OCI-LY7 (cell line): ENCODE measurements around the gene RSRP1. TPM values are rescaled to one million over a fixed set of nuclear protein-coding genes. Genes with fewer than 3 reads are reported as not detected.

Source experiments
- BruUV-seq: library from RNA; stranded (reverse); fragments of 400-500 nt; replicated peaks from 2 replicates; lab custom pipeline; 2021; lab: Mats Ljungman, UMichigan
- CTCF ChIA-PET: fragments of 300-600 bp; sonication (Branson Sonifier 250); formaldehyde crosslinking; loops from one replicate; lab custom pipeline; 2022; ENCODE audit warnings: antibody characterized with exemption; ENCODE audit not compliant: unreplicated experiment; lab: Charles Lee
- POLR2A ChIA-PET: fragments of 300-600 bp; sonication (Branson Sonifier 250); formaldehyde crosslinking; loops from one replicate; lab custom pipeline; 2022; ENCODE audit warnings: antibody characterized with exemption; lab: Charles Lee
- DNase-seq: peaks from one replicate; pipeline ENCODE4 v3.0.0-alpha.2; 2015; ENCODE audit warnings: low spot score
- H2AFZ ChIP-seq: fragments of 200-600 bp; sonication (generic), shearing (Covaris generic); 2 replicates; pipeline ENCODE4 v1.6.1; 2014; ENCODE audit warnings: mild to moderate bottlenecking, antibody characterized with exemption, low read length, moderate library complexity
- H3K27ac ChIP-seq: fragments of 200-600 bp; sonication (generic); 2 replicates; pipeline ENCODE4 v1.5.1; 2014; ENCODE audit warnings: mixed run types, low read depth, mild to moderate bottlenecking, moderate library complexity, low read length, inconsistent platforms; ENCODE audit not compliant: poor library complexity, severe bottlenecking
- H3K36me3 ChIP-seq: fragments of 200-600 bp; sonication (generic); 2 replicates; pipeline ENCODE4 v1.6.1; 2014; ENCODE audit warnings: mild to moderate bottlenecking, antibody characterized with exemption, low read length, moderate library complexity, mixed read lengths; ENCODE audit not compliant: insufficient read depth
- H3K4me1 ChIP-seq: fragments of 200-600 bp; sonication (generic); 2 replicates; pipeline ENCODE4 v1.5.1; 2014; ENCODE audit warnings: mild to moderate bottlenecking, low read length; ENCODE audit not compliant: insufficient read depth, poor library complexity, severe bottlenecking
- H3K4me2 ChIP-seq: fragments of 200-600 bp; sonication (generic); 2 replicates; pipeline ENCODE4 v1.6.1; 2014; ENCODE audit warnings: mild to moderate bottlenecking, low read length
- H3K4me3 ChIP-seq: fragments of 200-600 bp; sonication (generic); 2 replicates; pipeline ENCODE4 v1.5.1; 2014; ENCODE audit warnings: mild to moderate bottlenecking, low read depth, low read length; ENCODE audit not compliant: poor library complexity, severe bottlenecking
- H3K79me2 ChIP-seq: fragments of 200-600 bp; sonication (generic); 2 replicates; pipeline ENCODE4 v1.6.1; 2016; ENCODE audit warnings: low read depth, mild to moderate bottlenecking, low read length, moderate library complexity, mixed read lengths; ENCODE audit not compliant: insufficient read depth
- H3K9me2 ChIP-seq: fragments of 200-600 bp; sonication (generic); 2 replicates; pipeline ENCODE4 v1.6.1; 2016; ENCODE audit warnings: mild to moderate bottlenecking, low read length, mixed read lengths; ENCODE audit not compliant: insufficient read depth
- H3K9me3 ChIP-seq: fragments of 200-600 bp; sonication (generic); 2 replicates; pipeline ENCODE4 v1.6.1; 2014; ENCODE audit warnings: mild to moderate bottlenecking, mixed run types, low read length, mixed read lengths
- H4K20me1 ChIP-seq: fragments of 200-600 bp; sonication (generic); 2 replicates; pipeline ENCODE4 v1.6.1; 2014; ENCODE audit warnings: mild to moderate bottlenecking, antibody characterized with exemption, low read length, moderate library complexity, mixed read lengths; ENCODE audit not compliant: insufficient read depth
- CTCF ChIP-seq: fragments of 200-600 bp; sonication (generic); conservative IDR thresholded peaks from 2 replicates; pipeline ENCODE4 v1.5.1; 2014; ENCODE audit warnings: mild to moderate bottlenecking, antibody characterized with exemption, low read length, moderate library complexity, mixed read lengths
- EZH2phosphoT487 ChIP-seq: fragments of 200-600 bp; sonication (generic); IDR thresholded peaks from 2 replicates; pipeline ENCODE4 v1.6.1; 2018; ENCODE audit warnings: low read depth, borderline replicate concordance, mild to moderate bottlenecking, mixed run types, antibody characterized with exemption, low read length, moderate library complexity, mixed read lengths
- intact Hi-C: fragments of 100-400 bp; cut with micrococcal nuclease; formaldehyde crosslinking; loops from one replicate; pipeline ENCODE4 v1.10.0; 2022; ENCODE audit not compliant: unreplicated experiment
- total RNA-seq, 2 experiments: library from RNA; depleted of rRNA in 1 of 2; stranded (reverse); fragments of >200 nt in 1 of 2; shearing (Covaris generic) in 1 of 2; gene quantifications; 2 replicates each; pipeline ENCODE4 v1.2.3, GENCODE V29; 2014 to 2022

RSRP1 gene
- total RNA-seq, 2 experiments from 2014 or later = 141 to 146 TPM

- no peak for TF ChIP-seq CTCF
- TF ChIP-seq EZH2phosphoT487 = no peak
- BruUV-seq = no TSS peak
- H2AFZ ChIP-seq = no peak overlapping the region
- peaks cover 11% of the 10 kb centered on the region for H3K4me1 ChIP-seq
- H3K4me2 ChIP-seq = no peak overlapping the region
- H3K9me2 ChIP-seq = no peaks in the 10 kb centered on the region
- no peak overlapping the region for H3K27ac ChIP-seq
- no peaks in the 10 kb centered on the region for H4K20me1 ChIP-seq
- H3K9me3 ChIP-seq = no peaks in the 10 kb centered on the region
- DNase-seq = no peak
- H3K36me3 ChIP-seq = peaks cover 45% of the 10 kb centered on the region
- CTCF ChIA-PET = no interaction called here
- intact Hi-C loops = no loop called here
- H3K79me2 ChIP-seq = no peaks in the 10 kb centered on the region
- POLR2A ChIA-PET = no interaction called here
- H3K4me3 ChIP-seq = no peak overlapping the region
Measured at GRCh38 chr1:25219661-25220251, 27.5 kb downstream of the RSRP1 start.

GRCh38 chr1:25217598-25218232 lies 29.5 kb downstream of the RSRP1 start:
- H2AFZ ChIP-seq = no peak overlapping the region
- peaks cover 30% of the 10 kb centered on the region for H3K36me3 ChIP-seq
- CTCF ChIA-PET = no interaction called here
- no peak for DNase-seq
- H4K20me1 ChIP-seq = no peaks in the 10 kb centered on the region
- POLR2A ChIA-PET = no interaction called here
- BruUV-seq = no TSS peak
- no peak overlapping the region for H3K4me3 ChIP-seq
- no peaks in the 10 kb centered on the region for H3K9me2 ChIP-seq
- intact Hi-C loops = no loop called here
- peak; percentile 29; the same call in 1 of the 2 replicates for TF ChIP-seq CTCF
- TF ChIP-seq EZH2phosphoT487 = no peak
- H3K4me1 ChIP-seq = peaks cover 11% of the 10 kb centered on the region
- no peaks in the 10 kb centered on the region for H3K9me3 ChIP-seq
- no peak overlapping the region for H3K4me2 ChIP-seq
- H3K79me2 ChIP-seq = no peaks in the 10 kb centered on the region
- H3K27ac ChIP-seq = no peak overlapping the region

- Histone ChIP-seq H3K79me2 (no peaks in the 10 kb centered on the region), H3K27ac (no peak overlapping the region), H3K4me3 (no peak overlapping the region), H3K36me3 (peaks cover 23% of the 10 kb centered on the region; the same call in 1 of the 2 replicates), H3K4me2 (no peak overlapping the region), H4K20me1 (no peaks in the 10 kb centered on the region), H3K4me1 (peaks cover 11% of the 10 kb centered on the region), H3K9me3 (no peaks in the 10 kb centered on the region), H3K9me2 (no peaks in the 10 kb centered on the region), H2AFZ (no peak overlapping the region)
- no TSS peak for BruUV-seq
- DNase-seq = no peak
- ChIA-PET POLR2A (no interaction called here), CTCF (no interaction called here)
- TF ChIP-seq CTCF = no peak
- no peak for TF ChIP-seq EZH2phosphoT487
- intact Hi-C loops = no loop called here
Measured at GRCh38 chr1:25217015-25217414, 30.2 kb downstream of the RSRP1 start.
